ENCODE data around the gene SHLD1.

Gene SHLD1

DNA sequence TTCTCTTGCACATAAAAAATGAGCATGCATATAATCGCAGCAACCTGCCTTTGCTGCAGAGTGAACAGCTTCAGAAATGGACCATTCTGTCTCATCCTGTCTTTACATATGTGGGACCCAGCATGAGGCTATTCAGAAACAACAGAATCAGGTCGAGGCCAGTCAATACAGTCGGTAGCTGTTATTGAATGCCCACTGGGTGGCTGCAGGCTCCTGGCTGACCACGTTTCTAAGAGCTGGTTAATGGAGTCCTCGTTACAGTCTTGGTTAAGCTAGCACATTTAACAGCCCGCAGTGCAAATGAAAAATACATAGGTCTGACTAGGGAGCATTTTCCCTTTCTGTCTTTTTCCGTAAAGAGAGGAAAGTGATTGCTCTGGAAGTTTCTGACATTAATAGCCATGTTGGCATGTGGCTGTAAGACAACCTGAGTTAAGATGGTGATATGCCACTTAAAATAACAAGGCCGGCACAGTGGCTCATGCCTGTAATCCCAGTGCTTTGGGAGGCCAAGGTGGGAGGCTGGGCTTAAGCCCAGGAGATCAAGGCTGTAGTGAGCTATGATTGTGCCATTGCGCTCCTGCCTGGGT is 75.0 kb downstream of the SHLD1 start:
- Histone ChIP-seq H3K36me3 (ENCODE audit: insufficient read depth, insufficient read length, low read length) (no peaks in the 10 kb centered on the region), H3K27me3 (ENCODE audit: insufficient read depth, insufficient read length) (no peaks in the 10 kb centered on the region), H3K4me1 (ENCODE audit: insufficient read depth, insufficient read length) (peaks cover 8% of the 10 kb centered on the region), H3K4me3 (ENCODE audit: insufficient read length, low read depth) (no peak overlapping the region), H3K9me3 (ENCODE audit: insufficient read depth, low read length) (no peaks in the 10 kb centered on the region), H3K9ac (ENCODE audit: insufficient read length, low read depth) (no peak overlapping the region)
- DNase-seq (ENCODE audit: low read depth, low spot score) = no peak
- TF ChIP-seq YY1 (IDR thresholded peaks at IDR 0.05; ENCODE audit: insufficient read depth, insufficient read length) (no peak), SUZ12 (IDR thresholded peaks at IDR 0.05; ENCODE audit: extremely low read depth, insufficient read depth, insufficient read length) (no peak), ZNF274 (IDR thresholded peaks at IDR 0.05; ENCODE audit: low read depth, low read length) (no peak)

DNA sequence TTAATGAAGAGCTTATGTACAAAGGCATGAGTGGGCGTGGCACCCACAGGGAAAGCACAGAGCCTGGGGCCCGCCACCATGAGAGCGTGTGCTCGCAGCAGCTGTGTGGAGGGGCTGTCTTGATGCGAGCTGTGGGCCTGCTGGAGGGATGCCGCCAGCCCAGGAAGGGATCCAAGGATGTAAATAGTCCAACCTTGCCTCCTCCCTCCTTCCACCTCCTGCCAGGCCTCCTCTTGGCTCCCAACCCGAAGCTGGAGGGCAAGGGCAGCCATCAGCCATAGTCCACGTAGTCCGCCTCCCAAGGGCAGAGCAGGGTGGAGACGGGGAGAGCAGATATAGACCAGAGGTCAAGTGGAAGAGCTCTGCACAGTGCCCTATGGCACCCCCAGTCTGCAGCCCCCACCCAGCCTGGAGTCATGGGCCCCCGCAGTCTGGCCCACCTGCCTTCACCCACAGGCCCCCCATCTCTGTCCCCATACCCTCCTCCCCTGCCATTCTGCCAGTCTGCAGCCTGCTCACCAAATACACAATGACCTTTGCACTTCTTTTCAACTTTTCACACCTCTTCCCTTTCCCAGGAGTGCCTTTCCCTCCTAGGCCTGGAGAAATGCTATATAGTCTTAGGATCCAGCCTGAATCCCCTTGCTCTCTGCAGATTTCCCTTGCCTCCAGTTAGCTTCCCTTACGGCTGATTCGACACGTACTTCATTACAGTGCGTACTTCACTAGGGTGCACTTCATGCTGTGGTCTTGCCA is 77.1 kb downstream of the SHLD1 start:
- no peaks in the 10 kb centered on the region for H3K27me3 ChIP-seq (ENCODE audit: insufficient read depth, insufficient read length)
- H3K9ac ChIP-seq (ENCODE audit: insufficient read length, low read depth) = no peak overlapping the region
- no peak for DNase-seq (ENCODE audit: low read depth, low spot score)
- peaks cover 6% of the 10 kb centered on the region for H3K4me1 ChIP-seq (ENCODE audit: insufficient read depth, insufficient read length)
- no peak overlapping the region for H3K4me3 ChIP-seq (ENCODE audit: insufficient read length, low read depth)
- H3K36me3 ChIP-seq (ENCODE audit: insufficient read depth, insufficient read length, low read length) = no peaks in the 10 kb centered on the region
- no peaks in the 10 kb centered on the region for H3K9me3 ChIP-seq (ENCODE audit: insufficient read depth, low read length)
- TF ChIP-seq SUZ12 (IDR thresholded peaks at IDR 0.05; ENCODE audit: extremely low read depth, insufficient read depth, insufficient read length) (no peak), YY1 (IDR thresholded peaks at IDR 0.05; ENCODE audit: insufficient read depth, insufficient read length) (no peak), ZNF274 (IDR thresholded peaks at IDR 0.05; ENCODE audit: low read depth, low read length) (no peak)

DNA sequence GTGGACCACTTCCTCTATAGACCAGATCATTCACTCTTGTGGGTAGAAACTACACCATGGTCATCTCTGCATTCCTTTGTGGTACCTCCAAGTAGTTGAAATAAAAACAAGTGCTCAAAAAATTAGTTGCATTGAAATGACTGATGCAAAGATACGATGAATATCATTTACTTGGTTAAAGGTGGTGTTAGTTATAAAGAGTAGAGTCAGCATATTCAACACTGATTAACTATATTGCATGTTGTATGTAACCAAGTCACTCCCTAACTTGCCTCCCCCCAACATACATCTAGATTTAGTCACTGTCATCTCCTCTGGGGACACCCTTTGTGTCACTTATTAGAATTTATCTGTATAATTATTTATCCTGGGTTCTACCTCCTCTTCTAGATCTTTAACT is 77.7 kb downstream of the SHLD1 start:
- no peak for DNase-seq (ENCODE audit: low read depth, low spot score)
- H3K36me3 ChIP-seq (ENCODE audit: insufficient read depth, insufficient read length, low read length) = no peaks in the 10 kb centered on the region
- no peak overlapping the region for H3K4me3 ChIP-seq (ENCODE audit: insufficient read length, low read depth)
- TF ChIP-seq SUZ12 (IDR thresholded peaks at IDR 0.05; ENCODE audit: extremely low read depth, insufficient read depth, insufficient read length) (no peak), YY1 (IDR thresholded peaks at IDR 0.05; ENCODE audit: insufficient read depth, insufficient read length) (no peak), ZNF274 (IDR thresholded peaks at IDR 0.05; ENCODE audit: low read depth, low read length) (no peak)
- H3K9ac ChIP-seq (ENCODE audit: insufficient read length, low read depth) = no peak overlapping the region
- H3K9me3 ChIP-seq (ENCODE audit: insufficient read depth, low read length) = no peaks in the 10 kb centered on the region
- no peaks in the 10 kb centered on the region for H3K27me3 ChIP-seq (ENCODE audit: insufficient read depth, insufficient read length)
- H3K4me1 ChIP-seq (ENCODE audit: insufficient read depth, insufficient read length) = peaks cover 6% of the 10 kb centered on the region

DNA sequence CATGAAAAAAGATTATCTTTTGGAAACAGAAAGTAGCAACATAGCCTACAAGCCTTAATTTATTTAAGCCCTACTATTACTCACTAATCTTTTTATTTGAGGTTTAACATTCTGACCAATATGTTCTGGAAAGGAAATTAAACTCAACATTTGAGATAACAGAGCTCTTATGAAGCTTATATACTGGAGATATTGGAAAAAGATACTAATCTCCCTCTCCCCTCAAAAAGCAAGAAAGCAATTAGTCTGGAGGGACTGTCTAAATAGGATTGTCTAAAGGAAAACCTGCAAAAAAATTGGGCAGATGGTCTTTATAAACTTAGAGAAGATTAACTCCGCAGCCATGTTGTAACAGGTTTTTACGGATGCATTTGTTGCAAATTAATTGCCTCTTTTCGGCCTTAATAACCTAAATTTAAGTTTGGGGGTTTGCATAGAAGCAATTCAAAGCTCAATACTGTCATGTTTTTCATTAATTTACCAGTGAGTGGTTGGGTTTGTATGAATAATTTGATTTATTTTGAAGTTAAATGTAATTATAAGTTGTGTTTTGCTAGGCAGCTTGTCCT is 79.1 kb downstream of the SHLD1 start:
- Histone ChIP-seq H3K9me3 (ENCODE audit: insufficient read depth, low read length) (0 out of 2 replicates have a peak, but pooled peaks cover under 1% of the 10 kb centered on the region), H3K4me3 (ENCODE audit: insufficient read length, low read depth) (no peak overlapping the region), H3K9ac (ENCODE audit: insufficient read length, low read depth) (no peak overlapping the region), H3K4me1 (ENCODE audit: insufficient read depth, insufficient read length) (peaks cover 2% of the 10 kb centered on the region), H3K27me3 (ENCODE audit: insufficient read depth, insufficient read length) (no peaks in the 10 kb centered on the region), H3K36me3 (ENCODE audit: insufficient read depth, insufficient read length, low read length) (no peaks in the 10 kb centered on the region)
- DNase-seq (ENCODE audit: low read depth, low spot score) = no peak
- TF ChIP-seq YY1 (IDR thresholded peaks at IDR 0.05; ENCODE audit: insufficient read depth, insufficient read length) (no peak), SUZ12 (IDR thresholded peaks at IDR 0.05; ENCODE audit: extremely low read depth, insufficient read depth, insufficient read length) (no peak), ZNF274 (IDR thresholded peaks at IDR 0.05; ENCODE audit: low read depth, low read length) (no peak)

DNA sequence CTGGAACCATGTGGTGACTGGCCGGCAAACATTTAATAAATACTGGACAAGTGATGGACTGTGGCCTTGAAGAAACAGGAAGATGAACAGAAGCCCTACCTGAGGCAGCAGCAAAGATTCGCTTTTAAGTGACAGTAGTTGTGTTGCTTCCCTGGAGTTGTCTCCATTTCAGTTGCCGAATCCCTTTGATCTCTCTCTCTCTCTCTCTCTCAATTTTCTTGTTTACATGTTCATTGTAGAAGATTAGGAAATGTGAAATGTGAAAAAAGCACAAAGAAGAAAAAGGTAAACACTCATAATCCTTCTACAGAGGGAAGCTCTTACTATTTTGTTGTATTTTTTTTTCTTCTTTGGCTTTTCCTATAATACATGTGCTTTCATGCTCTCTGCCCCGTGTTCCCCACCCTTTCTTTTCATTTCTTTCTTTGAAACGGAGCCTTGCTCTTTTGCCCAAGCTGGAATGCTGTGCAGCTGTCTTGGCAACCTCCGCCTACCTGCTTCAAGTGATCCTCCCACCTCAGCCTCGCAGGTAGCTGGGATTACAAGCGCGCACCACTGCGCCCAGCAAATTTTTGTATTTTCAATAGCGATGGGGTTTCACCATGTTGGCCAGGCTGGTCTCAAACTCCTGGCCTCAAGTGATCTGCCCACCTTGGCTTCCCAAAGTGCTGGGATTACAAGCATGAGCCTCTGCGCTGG is 81.5 kb downstream of the SHLD1 start:
- peaks cover 2% of the 10 kb centered on the region for H3K4me1 ChIP-seq (ENCODE audit: insufficient read depth, insufficient read length)
- no peak for DNase-seq (ENCODE audit: low read depth, low spot score)
- H3K27me3 ChIP-seq (ENCODE audit: insufficient read depth, insufficient read length) = no peaks in the 10 kb centered on the region
- no peak overlapping the region for H3K9ac ChIP-seq (ENCODE audit: insufficient read length, low read depth)
- peaks cover 5% of the 10 kb centered on the region; the same call in 1 of the 2 replicates for H3K9me3 ChIP-seq (ENCODE audit: insufficient read depth, low read length)
- no peaks in the 10 kb centered on the region for H3K36me3 ChIP-seq (ENCODE audit: insufficient read depth, insufficient read length, low read length)
- TF ChIP-seq ZNF274 (IDR thresholded peaks at IDR 0.05; ENCODE audit: low read depth, low read length) (no peak), SUZ12 (IDR thresholded peaks at IDR 0.05; ENCODE audit: extremely low read depth, insufficient read depth, insufficient read length) (no peak), YY1 (IDR thresholded peaks at IDR 0.05; ENCODE audit: insufficient read depth, insufficient read length) (no peak)
- no peak overlapping the region for H3K4me3 ChIP-seq (ENCODE audit: insufficient read length, low read depth)

DNA sequence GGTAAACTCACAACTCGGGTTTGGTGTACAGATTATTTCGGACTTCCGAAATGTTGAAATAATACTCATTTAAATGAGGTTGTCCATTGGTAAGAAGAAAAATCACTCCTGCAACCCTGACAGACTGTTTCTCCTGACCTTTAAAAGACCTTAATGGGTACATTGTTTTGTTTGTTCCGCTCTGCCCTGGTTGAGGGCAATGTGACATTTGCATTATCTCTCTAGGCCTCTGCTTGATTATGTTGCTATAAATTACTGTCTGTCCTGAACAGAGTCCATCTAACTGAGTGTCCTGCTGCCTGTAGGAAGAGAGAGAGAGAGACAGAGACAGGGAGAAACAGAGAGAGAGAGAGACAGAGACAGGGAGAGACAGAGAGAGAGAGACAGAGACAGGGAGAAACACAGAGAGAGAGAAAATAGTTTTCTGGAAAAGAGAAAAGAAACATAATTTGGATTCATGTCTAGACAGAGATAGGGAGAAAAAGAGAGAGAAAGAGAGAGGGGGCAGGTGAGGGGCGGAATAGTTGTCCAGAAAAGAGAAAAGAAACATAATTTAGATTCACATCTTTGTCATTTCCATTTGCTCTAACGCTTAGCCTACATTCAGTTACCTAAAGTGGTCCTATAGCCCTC is 83.2 kb downstream of the SHLD1 start:
- TF ChIP-seq ZNF274 (IDR thresholded peaks at IDR 0.05; ENCODE audit: low read depth, low read length) (no peak), YY1 (IDR thresholded peaks at IDR 0.05; ENCODE audit: insufficient read depth, insufficient read length) (no peak), SUZ12 (IDR thresholded peaks at IDR 0.05; ENCODE audit: extremely low read depth, insufficient read depth, insufficient read length) (no peak)
- Histone ChIP-seq H3K27me3 (ENCODE audit: insufficient read depth, insufficient read length) (no peaks in the 10 kb centered on the region), H3K4me1 (ENCODE audit: insufficient read depth, insufficient read length) (no peaks in the 10 kb centered on the region), H3K9ac (ENCODE audit: insufficient read length, low read depth) (no peak overlapping the region), H3K36me3 (ENCODE audit: insufficient read depth, insufficient read length, low read length) (no peaks in the 10 kb centered on the region), H3K9me3 (ENCODE audit: insufficient read depth, low read length) (peaks cover 5% of the 10 kb centered on the region; the same call in 1 of the 2 replicates), H3K4me3 (ENCODE audit: insufficient read length, low read depth) (no peak overlapping the region)
- no peak for DNase-seq (ENCODE audit: low read depth, low spot score)
